ENCODE measurements around the gene SIL1.

GRCh38 chr5:138901716-138902115, 296.5 kb downstream of the SIL1 start:
- TF ChIP-seq EZH2 (IDR thresholded peaks at IDR 0.05; ENCODE audit: low read depth) (no peak), CTCF (conservative IDR thresholded peaks at IDR 0.05) (no peak)
